HEK293 (cell line): ENCODE measurements around the gene THTPA.

Experiments used
- CTCF ChIA-PET: fragments of 350-600 bp; formaldehyde crosslinking; extraction: SDS; loops from one replicate; lab custom pipeline; 2021; ENCODE audit warnings: antibody characterized with exemption; lab: Yijun Ruan, JAX
- POLR2A ChIA-PET: fragments of 300-600 bp; formaldehyde crosslinking; extraction: SDS; loops from one replicate; lab custom pipeline; 2020; ENCODE audit warnings: antibody characterized with exemption, inconsistent platforms; lab: Yijun Ruan, JAX
- H3K27ac ChIP-seq: fragments of 200-500 bp; sonication (Bioruptor generic); 2 replicates; pipeline ENCODE4 v1.5.1; 2014; ENCODE audit warnings: low read depth, low read length, control low read depth, inconsistent platforms; ENCODE audit errors: extremely low read depth
- H3K36me3 ChIP-seq, 2 experiments: fragments of 200-500 bp in 1 of 2; sonication (Bioruptor generic) in 1 of 2; 1 replicate in 1 of 2; 2 replicates in 1 of 2; pipeline ENCODE4 v1.5.1; 2014 to 2017; ENCODE audit warnings: inconsistent platforms in 2 of 2, low read length in 2 of 2; ENCODE audit not compliant: control insufficient read depth in 2 of 2, insufficient read depth in 1 of 2
- H3K4me1 ChIP-seq: fragments of 200-500 bp; sonication (Bioruptor generic); 2 replicates; pipeline ENCODE4 v1.5.1; 2014; ENCODE audit warnings: mild to moderate bottlenecking, low read length, inconsistent platforms; ENCODE audit not compliant: control insufficient read depth, insufficient read depth
- H3K4me3 ChIP-seq: 2 replicates; pipeline ENCODE4 v1.5.1; 2011; ENCODE audit warnings: low read depth, mild to moderate bottlenecking, control low read depth, low read length, moderate library complexity
- H3K9me3 ChIP-seq: fragments of 200-500 bp; sonication (Bioruptor generic); 2 replicates; pipeline ENCODE4 v1.5.1; 2014; ENCODE audit warnings: low read depth, low read length, inconsistent platforms; ENCODE audit not compliant: control insufficient read depth, insufficient read depth
- CTCF ChIP-seq: fragments of 450-650 bp; formaldehyde crosslinking; IDR thresholded peaks from 2 replicates; pipeline ENCODE4 v1.5.1; 2016; ENCODE audit warnings: missing biosample characterization, missing genetic modification characterization
- GFI1B ChIP-seq: fragments of 450-650 bp; formaldehyde crosslinking; IDR thresholded peaks from 2 replicates; pipeline ENCODE4 v1.5.1; 2016; ENCODE audit warnings: missing biosample characterization, missing genetic modification characterization
- GLIS1 ChIP-seq: fragments of 450-650 bp; formaldehyde crosslinking; IDR thresholded peaks from 2 replicates; pipeline ENCODE4 v1.5.1; 2016; ENCODE audit warnings: missing biosample characterization, missing genetic modification characterization
- KLF16 ChIP-seq: fragments of 450-650 bp; formaldehyde crosslinking; IDR thresholded peaks from 2 replicates; pipeline ENCODE4 v1.5.1; 2017; ENCODE audit warnings: missing biosample characterization, missing genetic modification characterization
- KLF7 ChIP-seq: fragments of 450-650 bp; formaldehyde crosslinking; IDR thresholded peaks from 2 replicates; pipeline ENCODE4 v1.5.1; 2016; ENCODE audit warnings: missing biosample characterization, missing genetic modification characterization, borderline replicate concordance
- RBAK ChIP-seq: fragments of 450-650 bp; formaldehyde crosslinking; IDR thresholded peaks from 2 replicates; pipeline ENCODE4 v1.5.1; 2016; ENCODE audit warnings: missing biosample characterization, missing genetic modification characterization
- SP3 ChIP-seq: fragments of 450-650 bp; formaldehyde crosslinking; IDR thresholded peaks from 2 replicates; pipeline ENCODE4 v1.5.1; 2016; ENCODE audit warnings: missing biosample characterization, missing genetic modification characterization
- ZBTB10 ChIP-seq: fragments of 450-650 bp; formaldehyde crosslinking; IDR thresholded peaks from 2 replicates; pipeline ENCODE4 v1.5.1; 2016; ENCODE audit warnings: missing biosample characterization, missing genetic modification characterization
- ZFP69B ChIP-seq: fragments of 450-650 bp; formaldehyde crosslinking; IDR thresholded peaks from 2 replicates; pipeline ENCODE4 v1.5.1; 2016; ENCODE audit warnings: missing biosample characterization, missing genetic modification characterization
- ZNF169 ChIP-seq: fragments of 450-650 bp; formaldehyde crosslinking; IDR thresholded peaks from 2 replicates; pipeline ENCODE4 v1.5.1; 2016; ENCODE audit warnings: missing biosample characterization, missing genetic modification characterization
- ZNF2 ChIP-seq: fragments of 450-650 bp; formaldehyde crosslinking; IDR thresholded peaks from 2 replicates; pipeline ENCODE4 v1.5.1; 2016; ENCODE audit warnings: missing biosample characterization, missing genetic modification characterization
- ZNF239 ChIP-seq: fragments of 450-650 bp; formaldehyde crosslinking; IDR thresholded peaks from 2 replicates; pipeline ENCODE4 v1.5.1; 2016; ENCODE audit warnings: missing biosample characterization, missing genetic modification characterization
- ZNF324 ChIP-seq: fragments of 450-650 bp; formaldehyde crosslinking; IDR thresholded peaks from 2 replicates; pipeline ENCODE4 v1.5.1; 2016; ENCODE audit warnings: missing biosample characterization, missing genetic modification characterization
- ZNF473 ChIP-seq: fragments of 450-650 bp; formaldehyde crosslinking; IDR thresholded peaks from 2 replicates; pipeline ENCODE4 v1.5.1; 2017; ENCODE audit warnings: missing biosample characterization, missing genetic modification characterization
- ZNF670 ChIP-seq: fragments of 450-650 bp; formaldehyde crosslinking; IDR thresholded peaks from 2 replicates; pipeline ENCODE4 v1.5.1; 2016; ENCODE audit warnings: missing biosample characterization, missing genetic modification characterization, low read depth
- ZNF701 ChIP-seq: fragments of 450-650 bp; formaldehyde crosslinking; IDR thresholded peaks from 2 replicates; pipeline ENCODE4 v1.5.1; 2016; ENCODE audit warnings: missing biosample characterization, missing genetic modification characterization
- ZNF707 ChIP-seq: fragments of 450-650 bp; formaldehyde crosslinking; IDR thresholded peaks from 2 replicates; pipeline ENCODE4 v1.5.1; 2016; ENCODE audit warnings: missing biosample characterization, missing genetic modification characterization
- ZSCAN16 ChIP-seq: fragments of 450-650 bp; formaldehyde crosslinking; IDR thresholded peaks from 2 replicates; pipeline ENCODE4 v1.5.1; 2016; ENCODE audit warnings: missing biosample characterization, missing genetic modification characterization
- TF ChIP-seq, protein P1 (sequence below): fragments of 450-650 bp; formaldehyde crosslinking; optimal IDR thresholded peaks from 2 replicates; pipeline ENCODE3; 2016; ENCODE audit warnings: missing biosample characterization, mild to moderate bottlenecking, missing genetic modification characterization

The THTPA gene

DNA sequence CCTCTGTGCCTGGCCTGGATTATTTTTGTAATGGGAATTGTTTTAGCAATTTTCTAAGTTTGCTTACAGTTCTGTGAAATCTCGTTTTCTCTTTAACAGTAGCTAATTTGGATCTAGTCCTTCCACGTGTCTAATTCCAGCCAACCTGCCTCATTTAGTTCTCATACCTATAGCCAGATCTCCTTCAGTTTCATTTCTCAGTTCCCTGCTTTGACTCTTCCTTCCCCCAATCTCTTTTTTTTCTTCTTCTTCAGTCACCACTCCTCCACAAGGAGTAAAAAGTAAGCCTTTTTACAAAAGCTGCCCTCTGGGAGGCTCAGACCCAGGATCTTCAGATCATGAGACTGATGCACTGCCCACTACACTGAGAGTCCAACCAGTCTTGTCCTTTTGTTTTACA, 1.4 kb downstream of the THTPA start (continued):
- TF ChIP-seq ZSCAN16 (tag by site-specific recombination), result no peak
- TF ChIP-seq, all 188 proteins: peak for 0

DNA sequence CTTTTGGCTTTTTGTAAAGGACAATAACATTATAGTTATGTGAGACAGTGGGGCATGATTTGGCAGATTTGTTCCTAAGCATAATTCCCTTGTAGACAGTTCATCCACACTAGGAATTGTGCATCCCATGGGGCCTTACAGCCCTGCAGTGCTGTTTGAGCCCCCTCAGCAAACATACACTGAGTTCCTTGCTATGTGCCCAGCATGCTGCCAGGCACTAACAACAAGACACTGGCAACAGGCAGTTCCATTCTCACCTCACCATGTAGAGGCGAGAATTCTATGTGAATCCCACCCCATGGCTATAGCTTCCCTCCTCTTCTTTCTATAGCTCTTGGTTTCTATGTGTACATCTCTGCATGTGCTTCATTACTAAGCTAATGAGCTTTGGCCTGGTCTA, 1.9 kb downstream of the THTPA start:
- Histone ChIP-seq H3K9me3 (no peaks in the 10 kb centered on the region), H3K4me3 (no peak overlapping the region), H3K36me3 (peaks cover 10 to 51% of the 10 kb centered on the region in 2 experiments; a peak in 2 of 3 replicates), H3K4me1 (peaks cover 7% of the 10 kb centered on the region), H3K27ac (peak overlapping the region; percentile 49; the same call in 1 of the 2 replicates)
- TF ChIP-seq, protein P1, sequence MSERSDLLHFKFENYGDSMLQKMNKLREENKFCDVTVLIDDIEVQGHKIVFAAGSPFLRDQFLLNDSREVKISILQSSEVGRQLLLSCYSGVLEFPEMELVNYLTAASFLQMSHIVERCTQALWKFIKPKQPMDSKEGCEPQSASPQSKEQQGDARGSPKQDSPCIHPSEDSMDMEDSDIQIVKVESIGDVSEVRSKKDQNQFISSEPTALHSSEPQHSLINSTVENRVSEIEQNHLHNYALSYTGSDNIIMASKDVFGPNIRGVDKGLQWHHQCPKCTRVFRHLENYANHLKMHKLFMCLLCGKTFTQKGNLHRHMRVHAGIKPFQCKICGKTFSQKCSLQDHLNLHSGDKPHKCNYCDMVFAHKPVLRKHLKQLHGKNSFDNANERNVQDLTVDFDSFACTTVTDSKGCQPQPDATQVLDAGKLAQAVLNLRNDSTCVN (tag by site-specific recombination), result no peak
- TF ChIP-seq ZNF670 (tag by site-specific recombination) (no peak), GFI1B (no peak)
- POLR2A ChIA-PET, result interaction anchor here (0.6 to 1.5 kb wide), 4 partner anchors 79 to 578 kb away, joined by 3 to 5 read pairs (median 4); partner anchors contain the start of genes BCL2L2, PABPN1 and PSME1
- CTCF ChIA-PET, result interaction anchor here (0.6 to 10.1 kb wide), 9 partner anchors 11 to 231 kb away, joined by 3 to 338 read pairs (median 4); no protein-coding TSS in a partner anchor

GRCh38 chr14:23558346-23559009, 2.4 kb downstream of the THTPA start:
- Histone ChIP-seq H3K36me3 (peaks cover 10 to 57% of the 10 kb centered on the region in 2 experiments; a peak in 2 of 3 replicates), H3K27ac (peak overlapping the region; percentile 49; the same call in 1 of the 2 replicates)
- TF ChIP-seq ZNF701 (tag by site-specific recombination), result no peak
- no peak for TF ChIP-seq ZNF239
- TF ChIP-seq SP3 (tag by site-specific recombination), result no peak
- no peak for TF ChIP-seq ZFP69B (tag by site-specific recombination)
- no peak for TF ChIP-seq ZNF324 (tag by site-specific recombination)
- TF ChIP-seq RBAK (tag by site-specific recombination), result no peak
- no peak for TF ChIP-seq ZNF707 (tag by site-specific recombination)
- no peak for TF ChIP-seq ZNF169 (tag by site-specific recombination)
- TF ChIP-seq, all 188 proteins: peak for 0
- CTCF ChIA-PET, result interaction anchor here (0.5 to 10.1 kb wide), 15 partner anchors 9 to 689 kb away, joined by 3 to 338 read pairs (median 4); partner anchors contain the start of genes AP1G2 and PABPN1
- H3K4me3 ChIP-seq, result no peak overlapping the region
- peaks cover 7% of the 10 kb centered on the region for H3K4me1 ChIP-seq
- H3K9me3 ChIP-seq, result no peaks in the 10 kb centered on the region
- POLR2A ChIA-PET, result interaction anchor here (0.6 to 1.5 kb wide), 5 partner anchors 80 to 580 kb away, joined by 3 to 5 read pairs (median 3); partner anchors contain the start of genes BCL2L2, PABPN1 and PSME1

DNA sequence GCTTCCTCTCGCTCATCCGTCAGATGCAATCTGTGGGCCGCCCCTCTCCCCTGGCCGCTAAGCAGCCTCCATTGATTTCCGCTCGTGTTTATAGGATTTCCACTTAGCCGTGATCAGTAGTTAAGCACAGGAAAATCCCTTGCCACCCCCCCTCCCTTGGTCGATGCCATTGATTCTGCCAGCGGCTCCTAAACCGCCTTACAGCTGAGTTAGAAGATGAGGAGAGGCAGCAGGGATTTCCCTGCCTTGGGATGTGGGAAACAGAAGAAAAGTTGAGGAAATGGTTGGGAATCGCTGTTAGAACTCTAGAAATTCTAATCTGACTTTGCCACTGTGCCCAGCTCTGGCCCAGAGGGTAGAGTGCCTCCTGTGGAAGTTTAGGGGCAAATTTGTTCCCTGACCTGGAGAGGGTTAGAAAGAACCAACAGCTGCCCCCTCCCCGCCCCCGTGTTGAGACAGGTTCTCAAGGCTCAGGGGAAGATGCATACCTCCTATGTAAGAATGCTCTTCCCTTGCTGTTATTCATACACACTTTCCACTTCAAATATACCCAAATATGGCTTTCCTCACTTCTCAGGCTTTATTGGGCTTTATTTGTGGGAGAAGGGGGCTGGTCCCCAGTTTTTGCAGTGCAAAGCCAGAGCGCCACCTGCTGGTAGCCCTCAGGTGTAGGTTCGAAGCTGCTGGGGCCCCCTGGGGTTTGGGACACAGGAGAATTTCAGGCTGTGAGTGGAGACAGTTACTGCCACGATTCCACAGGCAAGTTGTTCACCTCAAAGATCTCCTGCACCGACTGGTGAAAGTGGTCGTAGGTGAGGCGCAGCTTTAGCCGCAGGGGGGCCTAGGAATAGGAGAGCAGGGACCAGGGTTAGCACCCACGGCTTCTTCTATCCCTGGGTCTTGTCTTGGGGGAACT, 3.2 kb downstream of the THTPA start:
- H3K4me3 ChIP-seq, result no peak overlapping the region
- H3K4me1 ChIP-seq, result peaks cover 7% of the 10 kb centered on the region
- CTCF ChIA-PET, result interaction anchor here (0.5 to 10.1 kb wide), 32 partner anchors 8 to 690 kb away, joined by 3 to 338 read pairs (median 4); partner anchors contain the start of genes AP1G2 and PABPN1
- H3K27ac ChIP-seq, result peak overlapping the region; percentile 7; the same call in 1 of the 2 replicates
- peaks cover 16 to 65% of the 10 kb centered on the region in 2 experiments; a peak in 2 of 3 replicates for H3K36me3 ChIP-seq
- H3K9me3 ChIP-seq, result no peaks in the 10 kb centered on the region
- POLR2A ChIA-PET, result interaction anchor here (0.6 to 1.7 kb wide), 6 partner anchors 80 to 581 kb away, joined by 3 to 9 read pairs (median 3); partner anchors contain the start of genes PABPN1 and PSME1
- TF ChIP-seq ZNF473 (tag by site-specific recombination) (no peak), CTCF (tag by site-specific recombination) (peak; percentile 72), KLF7 (tag by site-specific recombination) (no peak), GLIS1 (tag by site-specific recombination) (peak; percentile 85), ZNF2 (tag by site-specific recombination) (peak; percentile 32; the same call in 1 of the 2 replicates), ZBTB10 (tag by site-specific recombination) (0 out of 2 replicates have a peak, but pooled peaks have one; percentile 42), KLF16 (peak; percentile 37; the same call in 1 of the 2 replicates)
